ENCODE data around the gene CTCF.

The CTCF gene

DNA sequence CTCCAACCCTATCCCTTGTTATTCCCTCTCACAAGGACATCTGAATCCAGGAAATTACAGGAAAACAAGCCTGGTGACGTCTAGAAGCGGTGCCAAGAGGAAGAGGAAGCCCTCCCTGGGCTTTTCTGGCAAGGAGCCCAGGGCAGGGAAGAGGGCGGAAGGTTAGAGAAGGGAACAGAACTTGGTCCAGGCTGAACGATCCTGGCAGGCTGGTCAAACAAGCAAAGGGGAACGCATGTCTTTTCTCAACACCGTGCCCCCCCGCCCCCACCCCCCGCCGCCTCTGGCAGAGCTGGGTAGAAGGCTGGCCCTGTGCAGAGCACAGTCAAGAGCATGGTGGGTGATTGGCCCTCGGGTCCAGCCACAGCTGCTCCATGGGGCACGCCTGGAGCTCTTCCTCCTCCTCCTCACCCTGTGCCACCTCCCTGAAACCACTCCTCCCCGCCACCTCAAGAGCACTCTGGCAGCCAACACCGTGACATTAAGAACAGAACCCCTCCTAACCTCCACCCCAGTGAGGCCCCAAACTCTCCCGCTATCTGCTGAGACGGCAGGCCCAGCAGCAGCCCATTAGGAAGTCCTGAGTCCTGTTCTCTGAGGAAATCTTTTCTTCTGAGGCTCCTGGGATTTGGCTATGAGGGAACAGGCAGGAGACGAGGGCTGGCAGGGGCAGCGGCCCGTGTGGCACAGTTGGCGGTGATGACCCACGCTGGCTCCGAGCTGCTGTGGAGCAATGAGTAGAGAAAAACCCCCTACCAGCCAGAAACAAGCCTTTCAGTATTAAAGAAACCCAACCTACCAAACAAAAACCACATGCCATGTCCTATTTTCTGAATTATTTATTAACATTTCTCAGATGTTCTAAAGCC, 111.6 kb downstream of the CTCF start:
- H3K27ac ChIP-seq, result peak overlapping the region; percentile 72

GRCh38 chr16:67674851-67675578, 112.7 kb downstream of the CTCF start:
- Histone ChIP-seq H3K4me2 (peak overlapping the region; percentile 83), H3K9ac (peak overlapping the region; percentile 63), H3K27ac (peak overlapping the region; percentile 72), H3K9me3 (no peaks in the 10 kb centered on the region), H3K4me1 (peaks cover 53% of the 10 kb centered on the region), H3K4me3 (no peak overlapping the region), H3K36me3 (peaks cover 33% of the 10 kb centered on the region), H3K27me3 (no peaks in the 10 kb centered on the region), H4K20me1 (no peaks in the 10 kb centered on the region)
- TF ChIP-seq Cebpa-rat (IDR thresholded peaks at IDR 0.05), result no peak

More for the DNA sequence above, 111.6 kb downstream of the CTCF start:
- Histone ChIP-seq H4K20me1 (no peaks in the 10 kb centered on the region), H3K4me2 (peak overlapping the region; percentile 83), H3K9ac (peak overlapping the region; percentile 63), H3K4me1 (peaks cover 58% of the 10 kb centered on the region), H3K4me3 (no peak overlapping the region), H3K9me3 (no peaks in the 10 kb centered on the region), H3K36me3 (peaks cover 24% of the 10 kb centered on the region), H3K27me3 (no peaks in the 10 kb centered on the region)
- TF ChIP-seq Cebpa-rat (IDR thresholded peaks at IDR 0.05), result no peak

GRCh38 chr16:67675579-67675935, 113.2 kb downstream of the CTCF start:
- H4K20me1 ChIP-seq, result no peaks in the 10 kb centered on the region
- no peak overlapping the region for H3K9ac ChIP-seq
- H3K36me3 ChIP-seq, result peaks cover 38% of the 10 kb centered on the region
- no peaks in the 10 kb centered on the region for H3K27me3 ChIP-seq
- H3K4me3 ChIP-seq, result no peak overlapping the region
- no peak overlapping the region for H3K27ac ChIP-seq
- H3K4me1 ChIP-seq, result peaks cover 53% of the 10 kb centered on the region
- TF ChIP-seq Cebpa-rat (IDR thresholded peaks at IDR 0.05), result no peak
- no peaks in the 10 kb centered on the region for H3K9me3 ChIP-seq
- peak overlapping the region; percentile 83; the same call in 1 of the 2 replicates for H3K4me2 ChIP-seq

DNA sequence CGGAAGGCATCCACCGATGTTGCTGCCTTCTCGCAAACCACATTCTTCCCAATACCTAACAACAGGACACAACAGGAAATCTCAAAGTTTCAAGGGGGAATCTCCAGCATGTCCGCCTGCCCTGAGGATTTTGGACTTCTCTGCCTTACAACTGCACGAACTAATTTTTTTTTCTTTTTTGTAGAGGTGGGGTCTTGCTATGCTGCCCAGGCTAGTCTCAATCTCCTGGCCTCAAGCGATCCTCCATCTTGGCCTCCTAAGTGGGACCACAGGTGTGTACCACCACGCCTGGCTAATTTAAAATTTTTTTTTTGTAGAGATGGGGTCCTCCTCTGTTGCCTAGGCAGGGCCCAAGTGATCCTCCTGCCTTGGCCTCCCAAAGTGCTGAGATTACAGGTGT, 113.7 kb downstream of the CTCF start:
- Histone ChIP-seq H3K4me3 (no peak overlapping the region), H3K4me1 (peaks cover 53% of the 10 kb centered on the region), H3K9me3 (no peaks in the 10 kb centered on the region), H3K36me3 (peaks cover 42% of the 10 kb centered on the region), H3K4me2 (no peak overlapping the region), H3K27ac (no peak overlapping the region), H3K9ac (no peak overlapping the region), H4K20me1 (no peaks in the 10 kb centered on the region), H3K27me3 (no peaks in the 10 kb centered on the region)
- no peak for TF ChIP-seq Cebpa-rat (IDR thresholded peaks at IDR 0.05)

DNA sequence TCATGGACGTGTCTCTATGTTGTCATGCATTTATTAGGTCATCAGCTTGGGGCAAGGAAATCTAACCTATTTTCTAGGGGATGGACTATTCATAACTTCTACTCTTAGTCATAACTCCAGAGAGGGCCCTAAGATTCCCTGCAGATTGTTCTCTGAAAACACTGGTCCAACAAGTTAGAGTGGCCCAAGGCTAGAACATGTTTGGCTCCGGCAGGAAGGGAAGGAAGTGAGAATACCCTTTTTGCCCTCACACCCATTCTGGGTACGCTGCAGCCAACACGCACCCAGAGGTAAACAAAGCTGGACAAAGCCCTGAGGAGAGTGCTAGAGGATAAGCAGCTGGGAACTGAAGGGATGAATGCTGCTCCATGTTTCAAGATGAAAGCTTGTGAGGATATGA, 114.2 kb downstream of the CTCF start:
- TF ChIP-seq Cebpa-rat (IDR thresholded peaks at IDR 0.05), result no peak
- Histone ChIP-seq H4K20me1 (no peaks in the 10 kb centered on the region), H3K27me3 (no peaks in the 10 kb centered on the region), H3K4me1 (peaks cover 53% of the 10 kb centered on the region), H3K36me3 (peaks cover 48% of the 10 kb centered on the region), H3K9me3 (no peaks in the 10 kb centered on the region), H3K27ac (peak overlapping the region; percentile 44; the same call in 1 of the 2 replicates), H3K4me3 (no peak overlapping the region), H3K4me2 (peak overlapping the region; percentile 44), H3K9ac (peak overlapping the region; percentile 8; the same call in 1 of the 2 replicates)

- Histone ChIP-seq H3K4me2 (peak overlapping the region; percentile 44), H3K36me3 (peaks cover 52% of the 10 kb centered on the region), H3K4me1 (peaks cover 53% of the 10 kb centered on the region), H3K9ac (peak overlapping the region; percentile 8; the same call in 1 of the 2 replicates), H3K27me3 (no peaks in the 10 kb centered on the region), H3K9me3 (no peaks in the 10 kb centered on the region), H3K27ac (peak overlapping the region; percentile 44; the same call in 1 of the 2 replicates), H4K20me1 (no peaks in the 10 kb centered on the region), H3K4me3 (no peak overlapping the region)
- TF ChIP-seq Cebpa-rat (IDR thresholded peaks at IDR 0.05), result no peak
These were observed 114.6 kb downstream of the CTCF start for GRCh38 chr16:67676939-67677338.

DNA sequence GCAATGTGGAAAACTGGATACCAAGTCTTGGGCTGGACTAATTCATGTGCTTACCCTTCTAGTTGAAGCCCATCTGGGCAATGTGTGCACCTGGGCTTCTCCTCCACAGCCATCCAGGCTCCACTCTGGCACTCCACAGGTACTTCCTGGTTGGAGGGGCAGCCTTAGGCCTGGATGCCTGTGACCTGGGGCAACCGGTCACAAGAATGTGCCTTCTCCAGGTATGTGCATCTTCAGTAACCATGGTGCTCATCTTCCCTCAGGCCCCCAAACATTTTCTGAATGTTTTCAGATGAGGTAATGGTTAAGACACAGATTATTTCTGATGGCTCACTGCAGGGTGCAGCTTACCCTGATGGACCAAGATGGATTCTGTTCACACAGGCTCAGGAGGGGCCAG, 115.4 kb downstream of the CTCF start:
- Histone ChIP-seq H3K9me3 (no peaks in the 10 kb centered on the region), H3K27ac (no peak overlapping the region), H3K36me3 (peaks cover 60% of the 10 kb centered on the region), H3K27me3 (no peaks in the 10 kb centered on the region), H3K4me2 (peak overlapping the region; percentile 44), H4K20me1 (no peaks in the 10 kb centered on the region), H3K4me1 (peaks cover 49% of the 10 kb centered on the region), H3K4me3 (no peak overlapping the region), H3K9ac (no peak overlapping the region)
- TF ChIP-seq Cebpa-rat (IDR thresholded peaks at IDR 0.05), result no peak

GRCh38 chr16:67678354-67679023, 116.2 kb downstream of the CTCF start:
- Histone ChIP-seq H3K27ac (no peak overlapping the region), H3K9me3 (no peaks in the 10 kb centered on the region)

GRCh38 chr16:67679935-67680897, 117.9 kb downstream of the CTCF start:
- Histone ChIP-seq H3K9ac (no peak overlapping the region), H3K4me1 (peaks cover 26% of the 10 kb centered on the region), H3K27me3 (no peaks in the 10 kb centered on the region), H4K20me1 (peaks cover 4% of the 10 kb centered on the region; the same call in 1 of the 2 replicates), H3K4me2 (no peak overlapping the region), H3K9me3 (no peaks in the 10 kb centered on the region), H3K36me3 (peaks cover 83% of the 10 kb centered on the region), H3K27ac (no peak overlapping the region), H3K4me3 (no peak overlapping the region)
- no peak for TF ChIP-seq Cebpa-rat (IDR thresholded peaks at IDR 0.05)

More at GRCh38 chr16:67678354-67679023, 116.2 kb downstream of the CTCF start:
- H3K27me3 ChIP-seq, result no peaks in the 10 kb centered on the region
- TF ChIP-seq Cebpa-rat (IDR thresholded peaks at IDR 0.05), result no peak
- H3K4me1 ChIP-seq, result peaks cover 41% of the 10 kb centered on the region
- H4K20me1 ChIP-seq, result no peaks in the 10 kb centered on the region
- peaks cover 67% of the 10 kb centered on the region for H3K36me3 ChIP-seq
- no peak overlapping the region for H3K9ac ChIP-seq
- H3K4me3 ChIP-seq, result no peak overlapping the region
- H3K4me2 ChIP-seq, result no peak overlapping the region

Data from BLaER1 (cell line).